Naive B cell (primary cell): ENCODE results near the gene NR2F6. TPM values are rescaled to one million over a fixed set of nuclear protein-coding genes. Genes with fewer than 3 reads are reported as not detected.
A peak's percentile ranks its signal among the peaks of the same experiment; 100 is the strongest.

Source experiments
- ATAC-seq, 2 donors: fragments of 150-1000 bp; cut with Tn5 transposase; 2 replicates each; pipeline ENCODE4 v1.10.0; 2021; ENCODE audit warnings: low read depth in 2 of 2, mild to moderate bottlenecking in 2 of 2, moderate library complexity in 2 of 2
- DNase-seq: peaks from one replicate; pipeline ENCODE4 v3.0.0; 2022
- H3K27ac Mint-ChIP-seq, 6 donors: one replicate each; pipeline ENCODE4 v1.8.0; 2020 to 2022; ENCODE audit warnings: mild to moderate bottlenecking in 6 of 6, mixed read lengths in 6 of 6, moderate library complexity in 5 of 6, inconsistent platforms in 2 of 6
- H3K27me3 Mint-ChIP-seq, 3 donors: one replicate each; pipeline ENCODE4 v1.8.0; 2021 to 2022; ENCODE audit warnings: mixed read lengths in 3 of 3, mild to moderate bottlenecking in 1 of 3
- H3K36me3 Mint-ChIP-seq, 2 donors: one replicate each; pipeline ENCODE4 v1.8.0; 2020 to 2022; ENCODE audit warnings: mixed read lengths in 2 of 2, inconsistent platforms in 1 of 2, mild to moderate bottlenecking in 1 of 2
- H3K4me1 Mint-ChIP-seq, 3 donors: one replicate each; pipeline ENCODE4 v1.8.0; 2020 to 2022; ENCODE audit warnings: mixed read lengths in 3 of 3, inconsistent platforms in 1 of 3, mild to moderate bottlenecking in 1 of 3, moderate library complexity in 1 of 3
- H3K4me3 Mint-ChIP-seq, 8 donors: one replicate each; pipeline ENCODE4 v1.8.0; 2020 to 2022; ENCODE audit warnings: mild to moderate bottlenecking in 8 of 8, mixed read lengths in 8 of 8, moderate library complexity in 8 of 8, inconsistent platforms in 2 of 8
- H3K9me3 Mint-ChIP-seq, 7 donors: one replicate each; pipeline ENCODE4 v1.8.0; 2020 to 2022; ENCODE audit warnings: mixed read lengths in 7 of 7, mild to moderate bottlenecking in 5 of 7, inconsistent platforms in 2 of 7, moderate library complexity in 1 of 7
- polyA plus RNA-seq, 6 donors: library from polyadenylated mRNA; unstranded; fragments of 300-500 nt; fragmentation: Illumina TruSeq; gene quantifications; one replicate each; pipeline ENCODE4 v1.2.3, GENCODE V29; 2021; ENCODE audit warnings: low read depth in 6 of 6

NR2F6 gene
- polyA plus RNA-seq, result 1 to 10 TPM in 3 of 6 donors, under 1 TPM in 2, not detected in 1; 0.33 to 1.6 (median 1.0) TPM

DNA sequence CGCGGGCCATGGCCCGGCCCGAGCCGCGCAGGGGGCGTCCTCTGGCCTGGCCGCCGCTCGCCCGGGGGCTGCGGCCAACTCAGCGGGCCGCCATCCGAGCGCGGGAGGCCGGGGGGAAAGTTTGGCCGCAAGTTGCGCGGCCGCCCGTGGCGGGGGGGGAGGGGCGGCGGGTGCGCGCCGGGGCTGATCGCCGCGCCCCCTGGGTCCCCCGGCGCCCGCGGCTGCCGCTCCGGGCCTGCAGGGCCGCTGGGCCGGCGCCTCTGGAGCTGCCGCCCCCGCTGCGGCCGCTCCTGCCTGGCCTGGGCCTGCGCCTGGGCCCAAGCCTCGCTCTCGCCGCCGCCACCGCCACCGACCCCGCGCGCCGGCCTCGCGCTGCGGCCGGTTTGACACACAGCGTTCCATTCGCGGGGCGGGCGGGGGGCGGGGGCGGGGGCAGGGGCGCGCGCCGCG lies at the start of gene NR2F6:
TSS of gene NR2F6 (minus strand) at position 385 of the 450 bp plus-strand sequence. CDS start 699 bp downstream, outside the sequence.
- peak within 1 kb of the TSS; percentile 63 to 98 (median 92) for H3K27ac Mint-ChIP-seq
- H3K36me3 Mint-ChIP-seq, result no peaks in the 10 kb centered on the region
- H3K27me3 Mint-ChIP-seq, result no peaks in the 10 kb centered on the region
- no peak for DNase-seq
- H3K4me3 Mint-ChIP-seq, result peak within 1 kb of the TSS; percentile 81 to 98 (median 95)
- no peaks in the 10 kb centered on the region for H3K9me3 Mint-ChIP-seq
- H3K4me1 Mint-ChIP-seq, result peaks cover 16 to 32% (median 27%) of the 10 kb centered on the region in 3 donors
- peak; percentile 24 to 25 for ATAC-seq

DNA sequence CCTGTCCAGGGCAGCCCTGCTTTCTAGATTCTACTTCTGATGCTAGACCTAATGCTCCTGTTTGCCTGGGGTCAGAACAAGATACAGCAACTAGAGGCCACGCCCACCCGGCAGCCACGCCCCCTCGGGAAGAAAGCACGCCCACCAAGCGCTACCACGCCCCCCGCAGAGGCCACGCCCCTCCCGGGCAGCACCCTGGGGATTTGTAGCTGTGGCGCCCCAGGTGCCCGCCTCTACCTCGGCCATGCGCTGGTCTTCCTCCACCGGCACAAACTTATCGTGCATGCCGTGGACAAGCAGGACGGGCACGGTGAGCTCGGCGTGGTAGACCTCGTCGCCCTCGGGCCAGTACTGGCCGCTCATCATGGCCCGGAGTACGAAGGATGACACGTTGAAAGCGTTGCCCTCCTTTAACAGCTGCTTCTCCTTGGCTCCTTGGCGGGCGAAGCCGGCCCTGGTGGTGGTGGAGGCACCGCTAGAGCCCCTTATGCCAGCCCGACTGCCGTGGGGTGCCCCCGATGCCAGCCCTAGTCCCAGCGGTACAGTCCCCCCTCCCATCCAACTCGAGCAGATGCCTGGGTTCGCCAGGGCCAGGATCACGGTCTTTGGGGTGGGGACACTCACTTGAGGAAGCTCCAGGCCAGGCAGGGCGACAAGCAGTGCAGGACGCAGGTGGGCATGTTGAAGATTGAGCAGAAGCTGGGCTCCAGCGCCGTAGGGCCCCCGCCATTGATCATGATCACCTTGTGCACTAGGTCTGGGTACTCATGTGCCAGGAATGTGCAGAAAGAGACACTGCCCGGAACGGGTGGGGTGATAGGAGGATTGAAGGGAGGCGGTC lies 48.6 kb upstream of the NR2F6 start:
- no peaks in the 10 kb centered on the region for H3K36me3 Mint-ChIP-seq
- H3K27ac Mint-ChIP-seq, result peak overlapping the region in 1 of 6 donors; percentile 49
- ATAC-seq (no peak), DNase-seq (no peak)
- no peaks in the 10 kb centered on the region for H3K27me3 Mint-ChIP-seq
- H3K9me3 Mint-ChIP-seq, result no peaks in the 10 kb centered on the region
- peaks cover 4 to 16% (median 5%) of the 10 kb centered on the region in 3 donors for H3K4me1 Mint-ChIP-seq
- H3K4me3 Mint-ChIP-seq, result peak overlapping the region in 4 of 8 donors; percentile 41 to 49 (median 44)

DNA sequence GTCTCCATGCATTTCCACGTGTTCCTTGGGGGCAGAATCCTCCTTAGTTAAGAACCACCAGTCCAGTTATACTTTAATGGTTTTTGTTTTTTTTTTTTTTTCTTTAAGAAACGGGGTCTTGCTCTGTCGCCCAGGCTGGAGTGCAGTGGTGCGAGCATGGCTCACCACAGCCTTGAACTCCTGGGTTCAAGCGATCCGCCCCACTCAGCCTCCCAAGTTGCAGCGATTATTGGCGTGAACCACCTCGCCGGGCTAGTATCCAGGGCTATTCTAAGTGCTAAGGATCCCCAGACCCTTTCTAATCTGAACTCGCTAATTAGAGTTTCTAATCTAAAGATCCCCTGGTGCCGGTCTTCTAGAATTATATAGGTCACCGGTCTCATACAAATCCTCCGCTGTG lies 47.9 kb upstream of the NR2F6 start:
- H3K36me3 Mint-ChIP-seq, result no peaks in the 10 kb centered on the region
- peak overlapping the region in 3 of 8 donors; percentile 11 to 49 (median 47) for H3K4me3 Mint-ChIP-seq
- H3K27ac Mint-ChIP-seq, result no peak overlapping the region
- no peaks in the 10 kb centered on the region for H3K9me3 Mint-ChIP-seq
- peaks cover 4 to 16% (median 5%) of the 10 kb centered on the region in 3 donors for H3K4me1 Mint-ChIP-seq
- DNase-seq, result no peak
- no peak for ATAC-seq
- H3K27me3 Mint-ChIP-seq, result no peaks in the 10 kb centered on the region

DNA sequence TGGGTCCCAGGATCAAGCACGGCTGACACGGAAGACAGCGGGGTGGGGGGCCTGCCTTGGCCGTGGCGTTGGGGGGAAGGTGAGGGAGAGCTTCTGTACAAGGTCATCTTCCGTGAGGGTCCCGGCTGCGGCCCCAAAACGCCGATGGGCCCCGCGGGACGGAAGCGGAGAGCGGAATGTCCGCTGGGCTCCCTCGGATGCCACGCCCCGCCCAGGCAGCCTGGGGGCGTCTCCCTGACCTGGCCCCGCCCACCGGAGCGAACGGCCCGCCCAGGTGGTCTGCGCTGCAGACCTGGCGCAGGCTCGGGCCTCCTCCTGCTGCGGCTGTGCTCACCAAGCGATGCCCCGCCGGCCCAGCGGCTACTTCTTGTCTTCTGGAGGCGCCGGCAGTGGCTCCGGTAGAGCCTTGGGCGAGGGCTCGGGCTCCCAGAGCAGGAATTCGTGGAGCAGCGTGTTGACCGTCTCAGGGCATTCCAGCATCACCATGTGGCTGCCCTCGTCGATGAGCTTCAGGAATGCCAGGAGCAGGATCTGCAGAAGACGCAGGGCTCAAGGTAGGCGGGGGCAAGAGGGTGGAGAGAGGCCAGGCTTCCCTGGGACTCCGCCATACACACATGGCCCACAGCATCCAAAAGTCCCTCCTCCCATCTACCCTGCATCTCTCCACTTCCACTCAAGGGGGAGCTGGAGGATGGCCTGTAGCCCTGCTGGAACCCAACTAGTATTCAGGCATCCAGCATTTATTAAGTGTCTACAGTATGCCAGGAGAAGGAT lies 46.8 kb upstream of the NR2F6 start:
- Mint-ChIP-seq H3K36me3 (no peaks in the 10 kb centered on the region), H3K4me1 (peaks cover 4 to 19% (median 5%) of the 10 kb centered on the region in 3 donors), H3K27me3 (no peaks in the 10 kb centered on the region), H3K27ac (peak overlapping the region in 2 of 6 donors; percentile 37 to 67), H3K9me3 (no peaks in the 10 kb centered on the region), H3K4me3 (peak overlapping the region; percentile 82 to 94 (median 90))
- DNase-seq (peak; percentile 77), ATAC-seq (peak; percentile 91)

DNA sequence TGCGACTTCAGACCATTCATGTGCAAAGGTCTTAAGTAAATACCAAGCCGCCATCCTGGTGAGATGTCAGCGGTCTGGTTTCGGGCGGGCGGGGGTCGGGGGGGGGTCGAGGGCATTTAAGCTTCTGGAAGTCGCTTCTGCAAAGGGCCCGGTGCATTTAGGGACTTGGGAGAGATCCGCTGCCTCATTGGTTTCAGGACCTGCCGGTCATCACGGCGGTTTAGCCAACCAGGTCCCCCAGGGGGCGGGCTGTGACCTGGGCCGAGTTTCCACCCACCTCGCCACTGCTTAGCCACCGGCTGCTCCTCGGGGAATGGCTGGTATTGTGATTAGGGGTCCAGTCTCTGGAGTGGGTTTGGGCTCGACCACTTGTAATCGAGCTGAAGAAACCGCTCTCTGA lies 43.8 kb upstream of the NR2F6 start:
- DNase-seq (peak; percentile 36), ATAC-seq (no peak)
- Mint-ChIP-seq H3K9me3 (no peaks in the 10 kb centered on the region), H3K27me3 (no peaks in the 10 kb centered on the region), H3K4me1 (peaks cover 4 to 19% (median 5%) of the 10 kb centered on the region in 3 donors), H3K4me3 (peak overlapping the region in 1 of 8 donors; percentile 71), H3K27ac (peak overlapping the region in 1 of 6 donors; percentile 62), H3K36me3 (no peaks in the 10 kb centered on the region)

DNA sequence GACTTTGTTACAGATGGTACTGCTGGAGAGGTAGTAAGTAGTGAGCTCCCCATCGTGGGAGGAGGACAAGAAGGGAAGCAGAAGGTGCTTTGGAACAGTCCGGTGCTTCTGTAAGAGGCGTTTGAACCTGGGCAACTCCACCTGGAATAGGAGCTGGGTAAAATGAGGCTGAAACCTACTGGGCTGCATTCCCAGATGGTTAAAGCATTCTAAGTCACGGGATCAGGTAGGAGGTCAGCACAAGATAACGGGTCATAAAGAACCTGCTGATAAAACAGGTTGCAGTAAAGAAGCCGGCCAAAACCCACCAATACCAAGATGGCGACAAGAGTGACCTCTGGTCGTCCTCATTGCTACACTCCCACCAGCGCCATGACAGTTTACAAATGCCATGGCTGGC lies 41.0 kb upstream of the NR2F6 start:
- no peak overlapping the region for H3K4me3 Mint-ChIP-seq
- no peak overlapping the region for H3K27ac Mint-ChIP-seq

DNA sequence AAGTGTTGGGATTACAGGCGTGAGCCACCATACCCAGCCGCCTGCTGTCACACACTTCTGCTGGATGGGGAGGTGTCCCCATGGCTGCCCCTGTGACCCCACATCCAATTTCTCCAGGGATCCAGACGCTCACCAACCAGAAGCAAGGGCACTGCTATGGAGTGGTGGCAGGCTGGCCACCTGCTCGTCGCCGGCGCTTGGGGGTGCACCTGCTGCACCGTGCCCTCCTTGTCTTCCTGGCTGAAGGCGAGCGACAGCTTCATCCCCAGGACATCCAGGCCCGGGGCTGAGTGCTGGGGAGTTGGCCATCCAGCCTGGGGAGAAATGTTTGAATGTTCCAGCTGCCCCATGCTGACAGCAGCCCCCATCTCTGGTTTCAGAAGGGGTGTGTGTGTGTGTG lies 40.5 kb upstream of the NR2F6 start:
- H3K9me3 Mint-ChIP-seq, result no peaks in the 10 kb centered on the region
- no peak for ATAC-seq

More for the DNA sequence above, 41.0 kb upstream of the NR2F6 start:
- no peaks in the 10 kb centered on the region for H3K36me3 Mint-ChIP-seq
- H3K4me1 Mint-ChIP-seq, result peaks cover 8 to 16% (median 9%) of the 10 kb centered on the region in 3 donors
- no peaks in the 10 kb centered on the region for H3K9me3 Mint-ChIP-seq
- ATAC-seq (no peak), DNase-seq (no peak)
- no peaks in the 10 kb centered on the region for H3K27me3 Mint-ChIP-seq

DNA sequence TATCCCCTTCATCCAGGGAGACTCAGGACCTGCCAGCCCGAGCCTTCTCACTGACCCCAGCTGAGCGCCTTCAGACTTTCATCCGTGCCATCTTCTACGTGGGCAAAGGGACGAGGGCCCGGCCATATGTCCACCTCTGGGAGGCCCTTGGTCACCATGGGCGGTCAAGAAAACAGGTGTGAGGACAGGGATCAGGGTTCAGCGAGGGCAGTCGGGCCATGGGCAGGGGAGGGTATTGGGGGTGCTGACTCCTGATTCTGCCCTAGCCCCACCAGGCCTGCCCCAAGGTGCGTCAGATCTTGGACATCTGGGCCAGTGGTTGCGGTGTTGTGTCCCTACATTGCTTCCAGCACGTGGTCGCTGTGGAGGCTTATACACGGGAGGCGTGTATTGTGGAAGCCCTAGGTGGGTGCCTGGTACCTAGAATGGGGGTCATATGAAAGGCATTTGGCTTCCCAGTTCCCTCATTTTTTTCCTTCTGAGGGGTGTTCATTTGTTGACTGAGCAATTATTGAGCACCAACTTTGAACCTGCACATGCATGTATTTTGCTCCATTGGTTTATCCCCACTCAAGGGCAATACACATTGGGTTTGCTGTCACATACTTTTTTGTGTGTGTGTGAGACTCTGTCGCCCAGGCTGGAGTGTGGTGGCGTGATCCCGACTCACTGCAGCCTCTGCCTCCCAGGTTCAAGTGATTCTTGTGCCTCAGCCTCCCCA lies 39.9 kb upstream of the NR2F6 start:
- no peaks in the 10 kb centered on the region for H3K27me3 Mint-ChIP-seq
- no peak overlapping the region for H3K27ac Mint-ChIP-seq
- H3K4me1 Mint-ChIP-seq, result peaks cover 12 to 21% (median 14%) of the 10 kb centered on the region in 3 donors
- no peaks in the 10 kb centered on the region for H3K36me3 Mint-ChIP-seq
- H3K9me3 Mint-ChIP-seq, result no peaks in the 10 kb centered on the region
- H3K4me3 Mint-ChIP-seq, result peak overlapping the region in 2 of 8 donors; percentile 45 to 54
- ATAC-seq (no peak), DNase-seq (no peak)

More for the DNA sequence above, 40.5 kb upstream of the NR2F6 start:
- H3K27me3 Mint-ChIP-seq, result no peaks in the 10 kb centered on the region
- no peaks in the 10 kb centered on the region for H3K36me3 Mint-ChIP-seq
- H3K27ac Mint-ChIP-seq, result no peak overlapping the region
- DNase-seq, result no peak
- H3K4me1 Mint-ChIP-seq, result peaks cover 11 to 18% (median 12%) of the 10 kb centered on the region in 3 donors
- H3K4me3 Mint-ChIP-seq, result no peak overlapping the region

DNA sequence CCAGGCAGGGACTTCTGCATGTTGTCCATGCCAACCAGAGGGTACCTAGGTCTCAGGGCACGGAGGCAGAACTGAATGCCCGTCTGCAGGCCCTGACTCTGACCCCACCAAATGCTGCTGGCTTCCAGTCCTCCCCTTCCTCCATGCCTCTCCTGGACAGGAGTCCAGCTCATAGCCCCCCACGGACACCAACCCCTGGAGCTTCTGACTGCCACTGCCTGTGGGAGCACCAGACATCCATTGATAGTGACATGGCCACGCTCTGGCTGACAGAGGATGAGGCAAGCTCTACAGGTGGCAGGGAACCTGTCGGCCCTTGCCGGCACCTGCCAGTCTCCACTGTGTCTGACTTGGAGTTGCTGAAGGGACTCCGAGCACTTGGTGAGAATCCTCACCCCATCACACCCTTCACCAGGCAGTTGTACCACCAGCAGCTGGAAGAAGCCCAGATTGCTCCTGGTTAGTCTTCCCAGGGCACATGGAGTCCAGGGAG lies 37.8 kb upstream of the NR2F6 start:
- peak overlapping the region in 7 of 8 donors; percentile 54 to 87 (median 69) for H3K4me3 Mint-ChIP-seq
- H3K9me3 Mint-ChIP-seq, result no peaks in the 10 kb centered on the region
- H3K27ac Mint-ChIP-seq, result peak overlapping the region in 1 of 6 donors; percentile 16
- no peaks in the 10 kb centered on the region for H3K36me3 Mint-ChIP-seq
- H3K27me3 Mint-ChIP-seq, result no peaks in the 10 kb centered on the region
- H3K4me1 Mint-ChIP-seq, result peaks cover 12 to 15% (median 14%) of the 10 kb centered on the region in 3 donors
- no peak for ATAC-seq
- no peak for DNase-seq

DNA sequence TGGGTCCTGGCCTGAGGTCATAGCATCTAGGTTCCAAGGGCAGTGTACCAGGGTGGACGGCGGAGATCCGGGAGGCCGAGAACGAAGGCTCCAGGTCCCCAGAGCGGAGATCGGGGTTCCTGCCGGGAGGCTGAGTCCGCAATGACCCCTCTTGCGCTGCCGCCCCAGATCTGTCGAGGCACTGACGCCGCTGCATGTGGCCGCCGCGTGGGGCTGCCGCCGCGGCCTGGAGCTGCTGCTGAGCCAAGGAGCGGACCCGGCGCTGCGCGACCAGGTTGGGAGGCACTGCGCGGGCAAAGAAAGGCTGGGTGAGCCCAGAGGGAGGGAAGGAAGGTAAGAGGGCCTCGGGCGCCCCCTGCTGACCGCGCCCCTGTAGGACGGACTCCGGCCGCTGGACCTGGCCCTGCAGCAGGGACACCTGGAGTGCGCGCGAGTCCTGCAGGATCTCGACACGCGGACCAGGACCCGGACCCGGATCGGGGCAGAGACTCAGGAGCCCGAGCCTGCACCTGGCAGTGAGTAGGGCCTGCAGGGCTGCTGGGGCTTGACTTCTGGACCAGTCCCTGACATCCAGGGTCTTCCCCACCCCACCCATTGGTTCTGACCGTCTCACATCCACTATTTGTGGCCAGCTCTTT lies 36.9 kb upstream of the NR2F6 start:
- no peaks in the 10 kb centered on the region for H3K9me3 Mint-ChIP-seq
- H3K36me3 Mint-ChIP-seq, result no peaks in the 10 kb centered on the region
- DNase-seq (peak; percentile 76), ATAC-seq (peak; percentile 85 to 87)
- peak overlapping the region in 1 of 6 donors; percentile 67 for H3K27ac Mint-ChIP-seq
- H3K27me3 Mint-ChIP-seq, result no peaks in the 10 kb centered on the region
- peak overlapping the region; percentile 83 to 92 (median 87) for H3K4me3 Mint-ChIP-seq
- peaks cover 11 to 14% (median 12%) of the 10 kb centered on the region in 3 donors for H3K4me1 Mint-ChIP-seq

DNA sequence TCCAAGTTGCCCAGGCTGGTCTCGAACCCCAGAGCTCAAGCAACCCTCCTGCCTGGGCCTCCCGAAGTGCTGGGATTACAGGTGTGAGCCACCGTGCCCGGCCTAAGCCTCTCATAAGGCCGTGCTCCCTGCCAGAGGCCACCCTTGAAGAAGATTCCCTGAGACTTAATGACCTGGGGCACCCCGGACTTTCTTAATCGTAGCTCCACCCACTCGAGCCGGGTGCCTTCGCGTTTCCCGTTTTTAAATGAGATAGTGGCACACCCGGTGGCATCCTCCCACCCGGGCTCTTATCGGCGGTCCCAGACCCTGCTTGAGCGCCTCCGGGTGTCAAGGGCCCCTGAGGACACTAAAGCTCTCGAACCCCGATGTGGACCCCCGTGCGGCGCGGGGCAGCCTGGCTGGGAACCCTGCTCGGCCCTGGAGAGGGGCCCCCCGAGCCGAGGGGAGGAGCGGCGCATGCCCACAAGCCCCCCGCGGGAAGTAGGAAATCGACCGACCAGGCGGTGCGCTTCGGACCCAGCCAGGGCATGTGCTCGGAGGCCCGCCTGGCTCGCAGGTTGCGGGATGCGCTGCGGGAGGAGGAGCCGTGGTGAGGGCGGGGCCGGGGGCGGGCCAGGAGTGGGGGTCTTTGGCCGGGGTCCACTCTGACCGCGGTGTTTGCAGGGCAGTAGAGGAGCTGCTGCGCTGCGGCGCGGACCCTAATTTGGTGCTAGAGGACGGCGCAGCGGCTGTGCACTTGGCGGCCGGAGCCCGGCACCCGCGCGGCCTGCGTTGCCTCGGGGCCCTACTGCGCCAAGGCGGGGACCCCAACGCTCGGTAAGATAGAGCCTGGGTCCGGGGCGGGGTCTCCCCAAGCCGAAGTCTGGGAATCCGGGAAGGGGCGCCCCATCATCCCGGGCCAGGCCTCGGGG lies 35.9 kb upstream of the NR2F6 start, which contains the start of gene ANKLE1:
TSS of gene ANKLE1 (plus strand) at position 511 of the 914 bp plus-strand sequence. CDS start at position 531, 20 bp downstream.
- peak within 1 kb of the TSS; percentile 83 to 92 (median 87) for H3K4me3 Mint-ChIP-seq

More for the DNA sequence above, 35.9 kb upstream of the NR2F6 start, which contains the start of gene ANKLE1:
- Mint-ChIP-seq H3K9me3 (no peaks in the 10 kb centered on the region), H3K4me1 (peaks cover 11 to 14% (median 12%) of the 10 kb centered on the region in 3 donors), H3K27ac (peak within 1 kb of the TSS in 2 of 6 donors; percentile 36 to 67), H3K36me3 (peaks cover 0 to 8% of the 10 kb centered on the region in 2 donors), H3K27me3 (no peaks in the 10 kb centered on the region)
- ATAC-seq (peak; percentile 56 to 63), DNase-seq (peak; percentile 41)
